CD14-positive monocyte (primary cell): ENCODE data around the gene MTUS2. TPM values are rescaled to one million over a fixed set of nuclear protein-coding genes. Genes with fewer than 3 reads are reported as not detected.

Experiments
- DNase-seq, 3 donors: peaks; one replicate each; pipeline ENCODE4 v3.0.0-alpha.2; 2011 to 2022
- H2AFZ ChIP-seq: 2 replicates; pipeline ENCODE4 v1.6.0; 2012; ENCODE audit warnings: mild to moderate bottlenecking, low read depth, low read length, inconsistent platforms; ENCODE audit not compliant: insufficient read depth, poor library complexity, severe bottlenecking
- H3K27ac ChIP-seq, 2 donors: 1 replicate in 1 of 2; 2 replicates in 1 of 2; pipeline ENCODE4 v1.5.1; 2012 to 2013; ENCODE audit warnings: low read length in 2 of 2, control low read depth in 1 of 2, inconsistent platforms in 1 of 2, low read depth in 1 of 2, mild to moderate bottlenecking in 1 of 2
- H3K27me3 ChIP-seq, 2 donors: one replicate each; pipeline versions ENCODE4 v1.6.0 to v1.6.1; 2011 to 2013; ENCODE audit warnings: low read length in 2 of 2; ENCODE audit not compliant: control insufficient read depth in 2 of 2, insufficient read depth in 2 of 2
- H3K36me3 ChIP-seq, 2 donors: replicated peaks in 1 of 2; 1 replicate in 1 of 2; 2 replicates in 1 of 2; pipeline versions ENCODE4 v1.5.1 to v1.6.1; 2012 to 2013; ENCODE audit warnings: low read length in 2 of 2, control low read depth in 1 of 2, inconsistent platforms in 1 of 2, mild to moderate bottlenecking in 1 of 2; ENCODE audit not compliant: insufficient read depth in 2 of 2, control insufficient read depth in 1 of 2
- H3K4me1 ChIP-seq, 2 donors: 1 replicate in 1 of 2; 2 replicates in 1 of 2; pipeline versions ENCODE4 v1.5.1 to v1.6.1; 2012 to 2013; ENCODE audit warnings: low read length in 2 of 2, control low read depth in 1 of 2, inconsistent platforms in 1 of 2, mild to moderate bottlenecking in 1 of 2, moderate library complexity in 1 of 2; ENCODE audit not compliant: insufficient read depth in 2 of 2, control insufficient read depth in 1 of 2
- H3K4me2 ChIP-seq: replicated peaks from 2 replicates; pipeline ENCODE3; 2012; ENCODE audit warnings: low read length, moderate library complexity, mild to moderate bottlenecking; ENCODE audit not compliant: poor library complexity, severe bottlenecking; ENCODE audit errors: extremely low read depth
- H3K4me3 ChIP-seq, 3 experiments: fragments of 200-600 bp in 1 of 3; sonication (generic) in 1 of 3; replicated peaks in 1 of 3; 1 replicate in 2 of 3; 2 replicates in 1 of 3; pipeline ENCODE4 v1.5.1; 2011 to 2013; ENCODE audit warnings: low read length in 3 of 3, mild to moderate bottlenecking in 3 of 3, control low read depth in 2 of 3, low read depth in 2 of 3, inconsistent platforms in 1 of 3, moderate library complexity in 1 of 3
- H3K79me2 ChIP-seq: 2 replicates; pipeline ENCODE4 v1.6.0; 2012; ENCODE audit warnings: mild to moderate bottlenecking, control low read depth, inconsistent platforms, low read length, moderate library complexity; ENCODE audit not compliant: insufficient read depth
- H3K9ac ChIP-seq: 2 replicates; pipeline ENCODE4 v1.6.0; 2017; ENCODE audit warnings: low read length, mild to moderate bottlenecking; ENCODE audit not compliant: insufficient read depth, poor library complexity, severe bottlenecking
- H3K9me3 ChIP-seq, 2 donors: replicated peaks in 1 of 2; 1 replicate in 1 of 2; 2 replicates in 1 of 2; pipeline versions ENCODE4 v1.5.1 to v1.6.1; 2012 to 2013; ENCODE audit warnings: low read length in 2 of 2, control low read depth in 1 of 2; ENCODE audit not compliant: control insufficient read depth in 1 of 2, insufficient read depth in 1 of 2
- H4K20me1 ChIP-seq: 2 replicates; pipeline ENCODE4 v1.6.0; 2012; ENCODE audit warnings: mild to moderate bottlenecking, low read length, control low read depth, moderate library complexity; ENCODE audit not compliant: insufficient read depth
- H3K27ac Mint-ChIP-seq, 7 donors: one replicate each; pipeline ENCODE4 v1.8.0; 2020; ENCODE audit warnings: mild to moderate bottlenecking in 7 of 7, mixed read lengths in 7 of 7, moderate library complexity in 6 of 7, inconsistent platforms in 2 of 7
- H3K27me3 Mint-ChIP-seq, 3 donors: one replicate each; pipeline ENCODE4 v1.8.0; 2021 to 2022; ENCODE audit warnings: low read depth in 3 of 3, mild to moderate bottlenecking in 3 of 3, mixed read lengths in 3 of 3, moderate library complexity in 3 of 3, inconsistent platforms in 1 of 3
- H3K36me3 Mint-ChIP-seq, 2 donors: one replicate each; pipeline ENCODE4 v1.8.0; 2020; ENCODE audit warnings: mixed read lengths in 2 of 2, inconsistent platforms in 1 of 2, mild to moderate bottlenecking in 1 of 2
- H3K4me1 Mint-ChIP-seq: one replicate; pipeline ENCODE4 v1.8.0; 2020; ENCODE audit warnings: mild to moderate bottlenecking, mixed read lengths
- H3K4me3 Mint-ChIP-seq, 2 donors: one replicate each; pipeline ENCODE4 v1.8.0; 2020; ENCODE audit warnings: mild to moderate bottlenecking in 2 of 2, mixed read lengths in 2 of 2, moderate library complexity in 1 of 2
- H3K9me3 Mint-ChIP-seq, 7 donors: one replicate each; pipeline ENCODE4 v1.8.0; 2020 to 2022; ENCODE audit warnings: mixed read lengths in 7 of 7, mild to moderate bottlenecking in 6 of 7, moderate library complexity in 6 of 7, inconsistent platforms in 2 of 7
- WGBS: methylation state at CpG from one replicate; pipeline ENCODE4 v1.1.5; 2013; ENCODE audit warnings: missing lambda C conversion rate; ENCODE audit not compliant: insufficient coverage; 5-methylcytosine and 5-hydroxymethylcytosine counted together
- intact Hi-C, 2 donors: fragments of 100-400 bp; cut with micrococcal nuclease; formaldehyde crosslinking; loops; one replicate each; pipeline versions ENCODE4 v1.15.0 to v1.15.1; 2023
- polyA plus RNA-seq, 3 donors: library from polyadenylated mRNA; depleted of rRNA in 1 of 3; unstranded in 2 of 3; stranded (reverse) in 1 of 3; fragments of 300-500 nt in 2 of 3; fragments of >200 nt in 1 of 3; fragmentation: Illumina TruSeq in 2 of 3; gene quantifications; 1 replicate in 2 of 3; 2 replicates in 1 of 3; pipeline ENCODE4 v1.2.3, GENCODE V29; 2012 to 2021
- small RNA-seq: library from RNA; depleted of rRNA; stranded (forward); fragments of <200 nt; gene quantifications from one replicate; pipeline ENCODE3, GENCODE V24; 2012; ENCODE audit warnings: low read depth; ENCODE audit not compliant: insufficient read length
- TF ChIP-seq, protein P1 (sequence below): fragments of 200-600 bp; IDR thresholded peaks from one replicate; pipeline ENCODE4 v1.8.0; 2022; ENCODE audit warnings: antibody characterized with exemption, mild to moderate bottlenecking

The MTUS2 gene
- polyA plus RNA-seq, 3 donors: 0.04 TPM; not detected in 2

DNA sequence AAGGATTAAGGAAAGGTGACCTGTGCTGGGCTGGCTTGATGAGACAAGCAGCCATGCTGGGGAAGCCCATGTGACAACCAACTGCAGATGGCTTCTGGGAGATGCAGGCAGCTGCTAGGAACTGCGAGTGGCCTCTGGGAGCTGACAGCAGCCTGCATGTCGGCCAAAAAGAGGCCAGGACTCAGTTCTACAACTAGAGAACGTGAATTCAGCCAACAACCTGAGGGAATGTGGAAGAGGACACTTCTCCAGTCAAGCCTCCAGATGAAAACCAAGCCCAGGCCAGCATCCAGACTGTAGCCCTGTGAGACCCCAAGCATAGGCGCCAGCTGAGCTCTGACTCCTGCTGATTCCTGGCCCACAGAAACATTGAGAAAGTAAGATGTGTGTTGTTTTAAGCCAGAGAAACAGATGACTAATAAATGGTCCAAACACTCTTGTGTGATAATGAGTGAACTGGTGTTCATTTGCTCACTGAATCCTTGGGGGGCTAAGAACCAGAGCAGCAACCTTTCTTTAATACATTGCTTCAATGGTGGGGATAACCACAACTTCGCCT, 730.4 kb downstream of the MTUS2 start:
- DNase-seq: no peak
- Histone ChIP-seq H3K4me2 (no peak overlapping the region), H3K4me1 (no peaks in the 10 kb centered on the region), H3K79me2 (peaks cover 10% of the 10 kb centered on the region), H3K4me3 (no peak overlapping the region), H3K27me3 (no peaks in the 10 kb centered on the region), H2AFZ (no peak overlapping the region), H4K20me1 (no peaks in the 10 kb centered on the region), H3K9ac (no peak overlapping the region), H3K36me3 (peaks cover 27 to 66% of the 10 kb centered on the region in 2 donors), H3K27ac (no peak overlapping the region), H3K9me3 (no peaks in the 10 kb centered on the region)
- Mint-ChIP-seq H3K27me3 (no peaks in the 10 kb centered on the region), H3K9me3 (no peaks in the 10 kb centered on the region), H3K36me3 (peaks cover 56 to 62% of the 10 kb centered on the region in 2 donors), H3K4me3 (no peak overlapping the region), H3K27ac (peak overlapping the region in 2 of 7 donors; percentile 5 to 12), H3K4me1 (no peaks in the 10 kb centered on the region)
- intact Hi-C loops: no loop called here
- 97% methylated on average over 4 of the region's 5 CpGs for WGBS
- TF ChIP-seq, protein P1, sequence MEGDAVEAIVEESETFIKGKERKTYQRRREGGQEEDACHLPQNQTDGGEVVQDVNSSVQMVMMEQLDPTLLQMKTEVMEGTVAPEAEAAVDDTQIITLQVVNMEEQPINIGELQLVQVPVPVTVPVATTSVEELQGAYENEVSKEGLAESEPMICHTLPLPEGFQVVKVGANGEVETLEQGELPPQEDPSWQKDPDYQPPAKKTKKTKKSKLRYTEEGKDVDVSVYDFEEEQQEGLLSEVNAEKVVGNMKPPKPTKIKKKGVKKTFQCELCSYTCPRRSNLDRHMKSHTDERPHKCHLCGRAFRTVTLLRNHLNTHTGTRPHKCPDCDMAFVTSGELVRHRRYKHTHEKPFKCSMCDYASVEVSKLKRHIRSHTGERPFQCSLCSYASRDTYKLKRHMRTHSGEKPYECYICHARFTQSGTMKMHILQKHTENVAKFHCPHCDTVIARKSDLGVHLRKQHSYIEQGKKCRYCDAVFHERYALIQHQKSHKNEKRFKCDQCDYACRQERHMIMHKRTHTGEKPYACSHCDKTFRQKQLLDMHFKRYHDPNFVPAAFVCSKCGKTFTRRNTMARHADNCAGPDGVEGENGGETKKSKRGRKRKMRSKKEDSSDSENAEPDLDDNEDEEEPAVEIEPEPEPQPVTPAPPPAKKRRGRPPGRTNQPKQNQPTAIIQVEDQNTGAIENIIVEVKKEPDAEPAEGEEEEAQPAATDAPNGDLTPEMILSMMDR: no peak

DNA sequence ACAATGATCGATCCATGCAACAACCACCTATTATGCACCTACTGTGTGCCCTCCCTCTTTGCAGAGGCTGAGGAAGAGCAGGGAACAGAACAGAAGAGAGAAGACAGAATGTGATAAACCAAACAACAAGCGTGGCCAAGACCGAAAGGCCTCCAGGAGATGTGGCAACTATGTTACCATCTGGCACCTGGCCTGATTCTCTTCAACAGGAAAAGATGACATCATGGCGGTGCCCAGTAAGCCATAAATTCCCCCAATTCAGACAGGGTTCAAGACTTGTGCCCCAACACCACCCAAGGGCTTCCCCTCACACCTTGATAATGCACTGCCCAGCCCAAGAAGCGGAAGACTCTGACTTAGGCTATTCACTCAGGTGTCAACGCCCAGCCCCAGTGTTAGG, 731.1 kb downstream of the MTUS2 start:
- no peaks in the 10 kb centered on the region for H3K4me1 ChIP-seq
- H4K20me1 ChIP-seq: no peaks in the 10 kb centered on the region
- H3K27ac Mint-ChIP-seq: no peak overlapping the region
- no peaks in the 10 kb centered on the region for H3K4me1 Mint-ChIP-seq
- H3K9me3 Mint-ChIP-seq: no peaks in the 10 kb centered on the region
- H3K4me3 Mint-ChIP-seq: no peak overlapping the region
- WGBS: 80% methylated on average over 1 of the region's 6 CpGs
- intact Hi-C loops: no loop called here
- H3K79me2 ChIP-seq: peaks cover 17% of the 10 kb centered on the region
- peaks cover 51 to 56% of the 10 kb centered on the region in 2 donors for H3K36me3 Mint-ChIP-seq
- H3K4me3 ChIP-seq: no peak overlapping the region
- H3K27me3 Mint-ChIP-seq: no peaks in the 10 kb centered on the region
- H3K9ac ChIP-seq: no peak overlapping the region
- H3K27ac ChIP-seq: no peak overlapping the region
- H2AFZ ChIP-seq: no peak overlapping the region
- no peak for DNase-seq
- H3K9me3 ChIP-seq: no peaks in the 10 kb centered on the region
- H3K27me3 ChIP-seq: no peaks in the 10 kb centered on the region
- no peak overlapping the region for H3K4me2 ChIP-seq
- TF ChIP-seq, protein P1: no peak
- peaks cover 27 to 61% of the 10 kb centered on the region in 2 donors for H3K36me3 ChIP-seq

Small RNAs within 50 kb of the gene (small RNA-seq; reads per million reads assigned to genes)
- not detected for gene AL359741.1

Other genes starting within 250 kb of the MTUS2 start
- 100 to 1,000 TPM in 2 of 3 donors, 10 to 100 TPM in 1; 31.3 to 153 (median 145) TPM for gene POMP, start 161.2 kb upstream of the MTUS2 start, polyA plus RNA-seq
- 10 to 100 TPM in 2 of 3 donors, 1 to 10 TPM in 1; 8.2 to 21.1 (median 13.8) TPM for gene SLC46A3, start 101.4 kb upstream of the MTUS2 start, polyA plus RNA-seq